Dendritic cell treated with granulocyte-macrophage colony-stimulating factor and Interleukin-4, amounts not matched to agents 40 ng/mL and 50 ng/mL, for 4 days (primary cell): Measurements from ENCODE around the gene SHISA8.

Experiments used
- H3K27ac Mint-ChIP-seq: one replicate; pipeline ENCODE4 v1.8.0; 2022; ENCODE audit warnings: mild to moderate bottlenecking, mixed read lengths
- H3K27me3 Mint-ChIP-seq: one replicate; pipeline ENCODE4 v1.8.0; 2022; ENCODE audit warnings: mild to moderate bottlenecking, mixed read lengths
- H3K36me3 Mint-ChIP-seq: one replicate; pipeline ENCODE4 v1.8.0; 2022; ENCODE audit warnings: low read depth, mixed read lengths
- H3K4me1 Mint-ChIP-seq: one replicate; pipeline ENCODE4 v1.8.0; 2022; ENCODE audit warnings: low read depth, mixed read lengths
- H3K4me3 Mint-ChIP-seq: one replicate; pipeline ENCODE4 v1.8.0; 2022; ENCODE audit warnings: mild to moderate bottlenecking, moderate library complexity, mixed read lengths
- H3K9me3 Mint-ChIP-seq: one replicate; pipeline ENCODE4 v1.8.0; 2022; ENCODE audit warnings: mixed read lengths
- intact Hi-C: fragments of 100-400 bp; cut with micrococcal nuclease; formaldehyde crosslinking; loops from one replicate; pipeline ENCODE4 v1.15.0; 2022

The SHISA8 gene

GRCh38 chr22:41913842-41914534 lies 886 bp downstream of the SHISA8 start:
- Mint-ChIP-seq H3K36me3 (no peaks in the 10 kb centered on the region), H3K27me3 (peaks cover 74% of the 10 kb centered on the region), H3K4me3 (no peak overlapping the region), H3K27ac (no peak overlapping the region), H3K9me3 (no peaks in the 10 kb centered on the region), H3K4me1 (peaks cover 59% of the 10 kb centered on the region)
- intact Hi-C loops = no loop called here

DNA sequence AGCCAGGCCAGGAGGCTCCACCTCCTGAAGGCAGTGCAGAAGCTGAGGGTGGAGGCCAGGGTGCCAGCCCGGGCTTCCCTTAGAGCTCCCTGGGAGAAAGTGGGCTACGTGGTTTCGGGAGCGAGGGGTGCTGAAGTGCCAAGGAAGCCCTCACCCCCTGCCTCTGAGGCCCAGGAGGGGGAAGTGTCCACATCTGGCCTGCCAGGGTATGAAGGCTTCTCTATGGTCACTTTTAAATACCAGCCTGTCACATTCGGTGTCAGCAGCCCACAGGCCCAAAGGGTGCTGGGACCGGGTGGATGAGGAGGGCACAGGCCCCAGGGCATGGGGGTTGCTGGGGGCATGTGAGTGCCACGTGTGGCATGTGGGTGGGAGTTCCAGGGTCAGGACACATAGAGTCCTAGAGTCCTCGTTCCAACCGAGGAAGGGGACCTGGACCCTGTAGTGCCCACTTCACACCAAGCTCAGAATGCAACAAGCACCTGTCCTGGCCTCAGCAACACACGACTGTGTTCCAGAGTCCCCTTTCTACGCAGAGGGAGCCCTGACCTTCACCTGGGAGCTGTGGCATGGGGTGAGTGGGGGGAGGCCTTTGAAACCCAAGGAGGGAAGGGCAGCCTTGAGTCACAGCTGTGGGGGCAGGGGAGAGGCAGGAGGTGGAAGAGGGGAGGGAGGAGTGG lies 1.7 kb downstream of the SHISA8 start:
- H3K27ac Mint-ChIP-seq = no peak overlapping the region
- H3K4me3 Mint-ChIP-seq = no peak overlapping the region
- H3K9me3 Mint-ChIP-seq = no peaks in the 10 kb centered on the region
- H3K36me3 Mint-ChIP-seq = no peaks in the 10 kb centered on the region
- peaks cover 82% of the 10 kb centered on the region for H3K27me3 Mint-ChIP-seq
- H3K4me1 Mint-ChIP-seq = peaks cover 60% of the 10 kb centered on the region
- intact Hi-C loops = no loop called here

DNA sequence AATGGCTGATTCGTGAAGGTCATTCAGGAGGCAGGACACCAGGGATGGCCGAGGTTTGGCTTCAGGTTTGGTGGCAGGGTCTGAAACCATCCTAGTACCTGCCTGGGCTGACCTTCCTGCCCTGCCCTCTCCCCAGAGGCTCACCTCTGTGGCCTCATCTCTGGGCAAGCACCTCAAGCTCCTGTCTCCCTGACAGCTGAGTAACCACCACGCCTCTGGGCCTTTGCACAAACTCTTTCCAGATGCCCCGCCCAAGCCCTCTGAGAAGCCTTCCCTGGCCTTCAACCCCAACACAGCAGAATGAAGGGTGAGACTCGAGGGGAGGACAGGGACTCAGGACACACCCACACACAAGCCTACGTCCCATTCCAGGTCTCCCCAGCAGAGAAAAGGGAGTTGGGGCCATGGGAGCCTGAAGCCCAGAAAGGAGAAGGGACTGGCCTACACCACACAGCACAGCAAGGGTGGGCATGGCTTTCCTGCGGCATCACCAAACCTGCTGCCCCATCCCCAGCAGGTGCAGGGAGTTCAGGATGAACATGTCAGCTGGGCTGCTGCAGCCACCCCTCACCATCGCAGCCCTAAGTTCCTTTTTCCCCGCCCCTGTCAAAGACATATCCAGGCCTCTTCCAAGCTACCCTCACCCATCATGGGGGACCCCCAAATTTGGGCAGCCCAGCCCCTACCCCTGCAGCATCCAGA lies 2.4 kb downstream of the SHISA8 start:
- no peak overlapping the region for H3K4me3 Mint-ChIP-seq
- intact Hi-C loops = no loop called here
- H3K4me1 Mint-ChIP-seq = peaks cover 60% of the 10 kb centered on the region
- peaks cover 6% of the 10 kb centered on the region for H3K36me3 Mint-ChIP-seq
- H3K9me3 Mint-ChIP-seq = no peaks in the 10 kb centered on the region
- H3K27me3 Mint-ChIP-seq = peaks cover 81% of the 10 kb centered on the region
- H3K27ac Mint-ChIP-seq = no peak overlapping the region

DNA sequence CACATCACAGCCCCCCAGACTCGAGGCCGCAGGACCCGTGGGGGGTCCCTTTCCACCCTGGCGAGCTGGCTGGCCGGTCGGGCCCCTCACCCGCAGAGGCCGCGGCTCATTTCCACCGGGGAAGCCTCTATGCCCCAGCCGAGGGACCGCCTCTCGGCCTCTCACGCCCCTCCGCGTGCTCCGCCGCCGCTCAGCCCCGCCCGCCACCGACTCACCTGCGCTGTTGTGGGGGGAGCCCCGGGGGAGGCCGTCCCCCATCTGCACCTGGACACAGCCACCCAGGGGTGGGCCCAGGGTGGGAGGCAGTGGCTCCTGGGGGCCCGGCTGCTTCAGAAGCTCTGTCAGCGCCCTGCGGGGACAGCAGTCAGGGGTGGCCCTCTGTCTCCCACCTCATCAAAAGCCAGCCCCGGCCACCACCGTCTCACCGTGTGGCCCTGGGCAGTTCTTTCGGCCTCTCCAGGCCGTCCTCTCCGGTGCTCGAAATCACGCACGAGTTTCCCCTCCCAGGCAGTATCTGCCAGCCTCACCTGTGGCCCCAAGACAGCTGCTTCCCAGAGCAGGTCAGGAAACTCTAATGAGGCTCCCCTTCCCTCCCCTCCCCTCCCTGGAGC lies 3.8 kb downstream of the SHISA8 start:
- H3K4me1 Mint-ChIP-seq = peaks cover 52% of the 10 kb centered on the region
- H3K27ac Mint-ChIP-seq = no peak overlapping the region
- H3K9me3 Mint-ChIP-seq = no peaks in the 10 kb centered on the region
- peaks cover 18% of the 10 kb centered on the region for H3K36me3 Mint-ChIP-seq
- intact Hi-C loops = no loop called here
- no peak overlapping the region for H3K4me3 Mint-ChIP-seq
- H3K27me3 Mint-ChIP-seq = peaks cover 67% of the 10 kb centered on the region

GRCh38 chr22:41910050-41911000 lies 4.5 kb downstream of the SHISA8 start:
- peaks cover 26% of the 10 kb centered on the region for H3K36me3 Mint-ChIP-seq
- no peaks in the 10 kb centered on the region for H3K9me3 Mint-ChIP-seq
- peaks cover 59% of the 10 kb centered on the region for H3K27me3 Mint-ChIP-seq
- intact Hi-C loops = no loop called here
- H3K4me1 Mint-ChIP-seq = peaks cover 44% of the 10 kb centered on the region
- no peak overlapping the region for H3K27ac Mint-ChIP-seq
- peak overlapping the region; percentile 44 for H3K4me3 Mint-ChIP-seq

- intact Hi-C loops = no loop called here
- peaks cover 55% of the 10 kb centered on the region for H3K27me3 Mint-ChIP-seq
- H3K4me3 Mint-ChIP-seq = no peak overlapping the region
- H3K4me1 Mint-ChIP-seq = peaks cover 43% of the 10 kb centered on the region
- H3K9me3 Mint-ChIP-seq = no peaks in the 10 kb centered on the region
- H3K27ac Mint-ChIP-seq = no peak overlapping the region
- peaks cover 35% of the 10 kb centered on the region for H3K36me3 Mint-ChIP-seq
Observed at GRCh38 chr22:41909310-41910049, 5.4 kb downstream of the SHISA8 start.

- Mint-ChIP-seq H3K27me3 (peaks cover 53% of the 10 kb centered on the region), H3K27ac (no peak overlapping the region), H3K4me1 (peaks cover 43% of the 10 kb centered on the region), H3K36me3 (peaks cover 43% of the 10 kb centered on the region), H3K9me3 (no peaks in the 10 kb centered on the region), H3K4me3 (no peak overlapping the region)
- intact Hi-C loops = no loop called here
Observed at GRCh38 chr22:41908411-41909309, 6.2 kb downstream of the SHISA8 start.

DNA sequence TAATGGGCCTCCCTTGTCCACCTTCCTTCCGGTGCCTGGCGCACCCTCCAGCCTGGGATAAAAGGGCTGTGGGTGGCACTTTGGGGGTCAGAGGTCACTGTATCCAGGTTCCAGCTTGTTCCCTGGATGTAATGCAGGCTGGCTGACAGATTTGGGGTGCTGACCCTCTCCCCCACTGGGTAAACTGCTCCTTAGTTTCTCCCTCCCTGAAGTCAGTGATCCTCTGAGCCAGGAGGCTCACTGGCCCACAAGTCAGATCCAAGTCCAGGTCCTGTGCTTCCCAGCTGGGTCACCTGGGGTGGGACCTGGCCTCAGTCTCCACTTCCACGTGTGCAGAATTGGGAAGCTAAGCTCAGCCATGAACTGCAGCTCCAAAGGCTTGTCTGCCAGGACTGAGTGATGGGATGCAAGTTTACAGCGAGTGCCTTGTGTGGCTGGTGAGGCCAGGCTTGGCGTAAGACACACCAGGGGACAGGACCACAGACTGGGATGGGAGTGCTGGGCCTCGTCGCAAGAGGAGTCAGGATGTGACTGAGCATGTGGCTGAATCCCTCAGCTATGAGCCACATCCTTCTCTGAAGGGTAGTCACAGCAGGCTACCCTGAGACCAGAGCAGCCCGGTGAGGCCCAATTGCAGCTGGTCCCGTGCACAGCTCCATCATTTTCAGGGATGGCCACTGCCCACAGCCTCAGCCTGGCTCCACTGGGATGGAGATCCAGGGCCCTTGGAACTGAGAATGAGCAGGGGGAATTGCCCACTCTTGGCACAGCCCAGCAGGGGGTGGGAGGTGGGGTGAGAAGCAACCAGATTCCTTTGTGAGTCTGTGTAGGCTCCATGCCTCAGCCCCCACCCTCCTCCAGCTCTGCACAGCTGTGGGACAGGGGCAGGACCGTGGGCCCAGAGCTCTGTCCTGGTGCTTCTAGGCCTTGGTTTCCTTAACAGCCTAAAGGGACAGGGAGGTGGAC lies 7.2 kb downstream of the SHISA8 start:
- Mint-ChIP-seq H3K27ac (no peak overlapping the region), H3K9me3 (no peaks in the 10 kb centered on the region), H3K27me3 (peaks cover 45% of the 10 kb centered on the region), H3K4me3 (no peak overlapping the region), H3K36me3 (peaks cover 52% of the 10 kb centered on the region), H3K4me1 (peaks cover 36% of the 10 kb centered on the region)
- intact Hi-C loops = no loop called here

DNA sequence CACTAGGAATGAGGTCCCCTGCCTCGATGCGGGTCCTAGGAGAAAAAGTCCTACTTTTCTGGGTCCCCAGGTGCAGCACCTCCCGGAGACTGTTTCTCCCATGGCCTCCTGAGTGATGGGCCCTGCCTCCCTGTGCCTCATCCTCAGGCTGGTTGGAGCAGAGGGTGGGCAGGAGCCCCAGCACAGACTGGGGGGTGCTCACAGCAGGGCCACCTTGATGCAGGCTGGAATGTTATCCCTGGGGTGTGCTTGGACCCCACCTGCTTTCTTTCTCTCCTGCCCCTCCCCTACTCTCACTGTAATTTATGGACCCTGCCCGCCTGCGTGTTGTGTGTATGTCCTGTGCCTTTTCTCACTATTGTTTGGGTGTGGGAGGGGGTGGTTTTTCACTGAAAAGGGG lies 8.1 kb downstream of the SHISA8 start:
- peaks cover 36% of the 10 kb centered on the region for H3K27me3 Mint-ChIP-seq
- H3K36me3 Mint-ChIP-seq = peaks cover 61% of the 10 kb centered on the region
- H3K4me3 Mint-ChIP-seq = no peak overlapping the region
- H3K27ac Mint-ChIP-seq = no peak overlapping the region
- intact Hi-C loops = no loop called here
- peaks cover 30% of the 10 kb centered on the region for H3K4me1 Mint-ChIP-seq
- H3K9me3 Mint-ChIP-seq = no peaks in the 10 kb centered on the region

GRCh38 chr22:41905411-41906202 lies 9.3 kb downstream of the SHISA8 start:
- peaks cover 73% of the 10 kb centered on the region for H3K36me3 Mint-ChIP-seq
- H3K27me3 Mint-ChIP-seq = peaks cover 24% of the 10 kb centered on the region
- H3K9me3 Mint-ChIP-seq = no peaks in the 10 kb centered on the region
- H3K4me3 Mint-ChIP-seq = no peak overlapping the region
- H3K27ac Mint-ChIP-seq = no peak overlapping the region
- intact Hi-C loops = no loop called here
- H3K4me1 Mint-ChIP-seq = peaks cover 25% of the 10 kb centered on the region
